ENCODE results near the gene CCNI2.

- TF ChIP-seq CTCF (IDR thresholded peaks at IDR 0.05) = no peak
- TF ChIP-seq EP300 (IDR thresholded peaks at IDR 0.05) = no peak
Measured at GRCh38 chr5:132766020-132766805, 19.0 kb downstream of the CCNI2 start.

Data from tibial nerve (tissue), 4 donors.